ENCODE measurements around the gene LHFPL2.

Gene LHFPL2

DNA sequence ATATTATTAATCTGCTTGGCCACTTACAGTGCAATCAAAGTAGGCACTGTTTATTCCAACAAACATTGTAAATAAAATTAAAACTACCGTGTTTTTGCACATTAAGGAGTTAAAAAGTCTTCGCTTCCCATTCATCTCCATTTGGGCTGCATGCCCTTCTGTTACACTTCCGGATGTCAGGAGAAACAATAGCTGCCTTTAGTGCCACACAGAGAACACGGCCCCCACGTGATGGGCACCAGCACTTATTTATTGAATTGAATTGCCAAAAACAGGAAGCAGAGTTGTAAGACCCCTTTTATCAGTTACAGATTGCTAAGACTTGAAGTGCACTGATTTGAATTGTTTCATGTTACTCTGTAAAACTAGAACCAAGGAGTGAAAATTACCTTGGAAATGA, 80.4 kb downstream of the LHFPL2 start:
- Histone ChIP-seq H3K27me3 (ENCODE audit: insufficient read depth, poor library complexity, severe bottlenecking) (no peaks in the 10 kb centered on the region), H3K4me3 (replicated peaks; ENCODE audit: insufficient read depth, low read length) (no peak overlapping the region), H3K27ac (replicated peaks) (no peak overlapping the region)
- DNase-seq (ENCODE audit: low read depth in 1 of 2, low spot score in 1 of 2), result no peak
- TF ChIP-seq POLR2AphosphoS5 (IDR thresholded peaks at IDR 0.05; ENCODE audit: low read depth) (no peak), SPI1 (IDR thresholded peaks at IDR 0.05; ENCODE audit: borderline replicate concordance, low read depth) (no peak)

DNA sequence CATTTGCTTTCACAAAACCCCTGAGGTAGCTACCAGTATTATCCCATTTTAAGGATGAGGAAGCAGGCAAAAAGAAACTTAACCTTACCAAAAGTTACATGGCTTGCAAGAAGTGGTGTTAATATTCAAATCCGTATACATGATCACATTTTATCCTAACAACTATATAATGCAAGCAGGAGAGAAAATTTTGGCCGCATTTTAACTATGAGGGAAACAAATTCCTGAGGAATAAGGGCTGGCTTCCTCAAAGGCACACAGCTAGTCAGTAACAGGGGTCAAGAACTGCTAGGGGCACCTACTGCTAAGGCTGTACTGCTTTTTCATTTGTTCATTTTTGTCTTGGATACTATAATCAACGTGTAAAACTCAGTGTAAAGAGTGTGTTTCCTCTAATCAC, 81.0 kb downstream of the LHFPL2 start:
- TF ChIP-seq, protein P1, sequence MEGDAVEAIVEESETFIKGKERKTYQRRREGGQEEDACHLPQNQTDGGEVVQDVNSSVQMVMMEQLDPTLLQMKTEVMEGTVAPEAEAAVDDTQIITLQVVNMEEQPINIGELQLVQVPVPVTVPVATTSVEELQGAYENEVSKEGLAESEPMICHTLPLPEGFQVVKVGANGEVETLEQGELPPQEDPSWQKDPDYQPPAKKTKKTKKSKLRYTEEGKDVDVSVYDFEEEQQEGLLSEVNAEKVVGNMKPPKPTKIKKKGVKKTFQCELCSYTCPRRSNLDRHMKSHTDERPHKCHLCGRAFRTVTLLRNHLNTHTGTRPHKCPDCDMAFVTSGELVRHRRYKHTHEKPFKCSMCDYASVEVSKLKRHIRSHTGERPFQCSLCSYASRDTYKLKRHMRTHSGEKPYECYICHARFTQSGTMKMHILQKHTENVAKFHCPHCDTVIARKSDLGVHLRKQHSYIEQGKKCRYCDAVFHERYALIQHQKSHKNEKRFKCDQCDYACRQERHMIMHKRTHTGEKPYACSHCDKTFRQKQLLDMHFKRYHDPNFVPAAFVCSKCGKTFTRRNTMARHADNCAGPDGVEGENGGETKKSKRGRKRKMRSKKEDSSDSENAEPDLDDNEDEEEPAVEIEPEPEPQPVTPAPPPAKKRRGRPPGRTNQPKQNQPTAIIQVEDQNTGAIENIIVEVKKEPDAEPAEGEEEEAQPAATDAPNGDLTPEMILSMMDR (IDR thresholded peaks at IDR 0.05; ENCODE audit: insufficient read depth, low read length), result no peak
- TF ChIP-seq POLR2AphosphoS5 (IDR thresholded peaks at IDR 0.05; ENCODE audit: low read depth), result no peak
- TF ChIP-seq SPI1 (IDR thresholded peaks at IDR 0.05; ENCODE audit: borderline replicate concordance, low read depth), result no peak
- no peak for TF ChIP-seq GABPA (IDR thresholded peaks at IDR 0.05; ENCODE audit: low read depth)
- TF ChIP-seq, protein P2, sequence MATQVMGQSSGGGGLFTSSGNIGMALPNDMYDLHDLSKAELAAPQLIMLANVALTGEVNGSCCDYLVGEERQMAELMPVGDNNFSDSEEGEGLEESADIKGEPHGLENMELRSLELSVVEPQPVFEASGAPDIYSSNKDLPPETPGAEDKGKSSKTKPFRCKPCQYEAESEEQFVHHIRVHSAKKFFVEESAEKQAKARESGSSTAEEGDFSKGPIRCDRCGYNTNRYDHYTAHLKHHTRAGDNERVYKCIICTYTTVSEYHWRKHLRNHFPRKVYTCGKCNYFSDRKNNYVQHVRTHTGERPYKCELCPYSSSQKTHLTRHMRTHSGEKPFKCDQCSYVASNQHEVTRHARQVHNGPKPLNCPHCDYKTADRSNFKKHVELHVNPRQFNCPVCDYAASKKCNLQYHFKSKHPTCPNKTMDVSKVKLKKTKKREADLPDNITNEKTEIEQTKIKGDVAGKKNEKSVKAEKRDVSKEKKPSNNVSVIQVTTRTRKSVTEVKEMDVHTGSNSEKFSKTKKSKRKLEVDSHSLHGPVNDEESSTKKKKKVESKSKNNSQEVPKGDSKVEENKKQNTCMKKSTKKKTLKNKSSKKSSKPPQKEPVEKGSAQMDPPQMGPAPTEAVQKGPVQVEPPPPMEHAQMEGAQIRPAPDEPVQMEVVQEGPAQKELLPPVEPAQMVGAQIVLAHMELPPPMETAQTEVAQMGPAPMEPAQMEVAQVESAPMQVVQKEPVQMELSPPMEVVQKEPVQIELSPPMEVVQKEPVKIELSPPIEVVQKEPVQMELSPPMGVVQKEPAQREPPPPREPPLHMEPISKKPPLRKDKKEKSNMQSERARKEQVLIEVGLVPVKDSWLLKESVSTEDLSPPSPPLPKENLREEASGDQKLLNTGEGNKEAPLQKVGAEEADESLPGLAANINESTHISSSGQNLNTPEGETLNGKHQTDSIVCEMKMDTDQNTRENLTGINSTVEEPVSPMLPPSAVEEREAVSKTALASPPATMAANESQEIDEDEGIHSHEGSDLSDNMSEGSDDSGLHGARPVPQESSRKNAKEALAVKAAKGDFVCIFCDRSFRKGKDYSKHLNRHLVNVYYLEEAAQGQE (IDR thresholded peaks at IDR 0.05; ENCODE audit: insufficient replicate concordance, low read depth), result no peak
- no peak for DNase-seq (ENCODE audit: low read depth in 1 of 2, low spot score in 1 of 2)
- Histone ChIP-seq H3K27me3 (ENCODE audit: insufficient read depth, poor library complexity, severe bottlenecking) (no peaks in the 10 kb centered on the region), H3K4me3 (replicated peaks; ENCODE audit: insufficient read depth, low read length) (no peak overlapping the region), H3K27ac (replicated peaks) (no peak overlapping the region)

DNA sequence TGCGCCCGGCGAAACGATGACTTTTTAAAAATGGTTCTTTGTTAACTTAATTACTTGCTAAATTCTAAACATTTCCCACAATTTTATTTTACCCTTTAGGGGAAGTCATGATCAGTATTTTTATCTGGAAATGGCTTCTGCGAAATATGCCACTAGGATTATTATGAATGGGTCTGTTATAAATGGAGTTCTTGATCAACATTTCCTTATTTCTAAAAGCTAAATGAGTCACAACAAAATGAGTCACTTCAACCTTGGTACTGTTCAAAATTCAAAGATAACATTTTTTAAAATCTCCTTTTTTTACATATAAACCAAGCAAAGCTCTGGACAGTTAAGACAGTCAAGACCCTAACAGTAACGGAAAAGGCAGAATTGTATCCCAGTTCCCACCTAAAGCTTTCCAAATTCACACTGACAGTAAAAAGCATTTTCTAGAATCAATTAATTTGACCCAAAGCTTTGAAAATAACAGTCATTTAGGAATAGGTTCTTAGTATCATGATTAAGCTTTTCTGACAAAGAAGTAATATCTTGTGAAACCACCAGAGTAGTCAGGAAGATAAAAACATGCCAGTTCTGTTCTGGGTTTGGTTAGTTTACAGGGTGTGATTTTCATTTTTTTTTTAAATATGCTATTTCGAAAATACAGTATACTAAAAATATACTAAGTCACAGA, 81.7 kb downstream of the LHFPL2 start:
- no peak for DNase-seq (ENCODE audit: low read depth in 1 of 2, low spot score in 1 of 2)
- H3K27ac ChIP-seq (replicated peaks), result no peak overlapping the region

More for the DNA sequence above, 81.7 kb downstream of the LHFPL2 start:
- Histone ChIP-seq H3K4me3 (replicated peaks; ENCODE audit: insufficient read depth, low read length) (no peak overlapping the region), H3K27me3 (ENCODE audit: insufficient read depth, poor library complexity, severe bottlenecking) (no peaks in the 10 kb centered on the region)
- TF ChIP-seq, protein P1 (IDR thresholded peaks at IDR 0.05; ENCODE audit: insufficient read depth, low read length), result no peak
- TF ChIP-seq POLR2AphosphoS5 (IDR thresholded peaks at IDR 0.05; ENCODE audit: low read depth), result no peak
- TF ChIP-seq, protein P2 (IDR thresholded peaks at IDR 0.05; ENCODE audit: insufficient replicate concordance, low read depth), result no peak
- TF ChIP-seq SPI1 (IDR thresholded peaks at IDR 0.05; ENCODE audit: borderline replicate concordance, low read depth), result no peak
- no peak for TF ChIP-seq GABPA (IDR thresholded peaks at IDR 0.05; ENCODE audit: low read depth)
